ENCODE data around the gene MYO1A. TPM values are rescaled to one million over a fixed set of nuclear protein-coding genes. Genes with fewer than 3 reads are reported as not detected.
A peak's percentile ranks its signal among the peaks of the same experiment; 100 is the strongest.

MYO1A gene
- total RNA-seq, 3 donors from 2014 or later = 0.38 to 1.0 (median 0.71) TPM

DNA sequence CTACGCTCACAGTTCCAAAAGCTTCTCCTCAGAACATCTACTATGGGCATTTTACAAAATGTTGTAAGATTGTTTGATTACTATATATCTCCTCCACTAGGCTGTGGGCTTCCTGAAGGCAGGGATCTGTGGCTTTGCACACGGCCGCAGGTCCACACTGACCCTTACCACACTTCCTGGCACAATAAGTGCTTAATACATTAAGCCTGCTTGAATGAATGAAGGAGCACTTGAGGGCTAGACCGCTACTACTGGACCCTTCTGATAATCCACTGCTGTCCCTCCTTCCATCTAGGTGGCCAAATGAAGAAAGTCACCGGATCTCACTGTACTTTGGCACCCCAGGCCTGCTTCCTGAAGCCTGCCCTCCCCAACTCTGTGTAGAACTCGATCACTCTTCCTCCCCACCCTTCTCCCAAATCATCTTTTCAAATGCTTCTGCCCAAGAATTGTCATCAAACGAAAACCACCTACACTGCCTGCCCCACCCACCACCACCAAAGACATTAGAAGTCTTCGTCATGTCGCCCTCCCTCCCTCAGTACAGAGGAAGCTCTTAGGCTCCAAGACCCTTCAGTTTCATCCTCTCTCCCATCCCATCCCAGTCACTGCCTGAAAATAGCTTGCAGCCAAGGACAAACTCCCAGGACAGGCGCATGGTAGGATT, 43.0 kb downstream of the MYO1A start:
- peak; percentile 20 to 21 for ATAC-seq
- H3K27me3 Mint-ChIP-seq (ENCODE audit: low read depth) = no peaks in the 10 kb centered on the region
- H3K36me3 Mint-ChIP-seq (ENCODE audit: insufficient read depth) = peaks cover 25% of the 10 kb centered on the region
- H3K4me3 Mint-ChIP-seq = peak overlapping the region; percentile 89
- H3K9me3 Mint-ChIP-seq = no peaks in the 10 kb centered on the region
- peaks cover 58% of the 10 kb centered on the region for H3K4me1 Mint-ChIP-seq (ENCODE audit: low read depth)
- DNase-seq = peak; percentile 27

DNA sequence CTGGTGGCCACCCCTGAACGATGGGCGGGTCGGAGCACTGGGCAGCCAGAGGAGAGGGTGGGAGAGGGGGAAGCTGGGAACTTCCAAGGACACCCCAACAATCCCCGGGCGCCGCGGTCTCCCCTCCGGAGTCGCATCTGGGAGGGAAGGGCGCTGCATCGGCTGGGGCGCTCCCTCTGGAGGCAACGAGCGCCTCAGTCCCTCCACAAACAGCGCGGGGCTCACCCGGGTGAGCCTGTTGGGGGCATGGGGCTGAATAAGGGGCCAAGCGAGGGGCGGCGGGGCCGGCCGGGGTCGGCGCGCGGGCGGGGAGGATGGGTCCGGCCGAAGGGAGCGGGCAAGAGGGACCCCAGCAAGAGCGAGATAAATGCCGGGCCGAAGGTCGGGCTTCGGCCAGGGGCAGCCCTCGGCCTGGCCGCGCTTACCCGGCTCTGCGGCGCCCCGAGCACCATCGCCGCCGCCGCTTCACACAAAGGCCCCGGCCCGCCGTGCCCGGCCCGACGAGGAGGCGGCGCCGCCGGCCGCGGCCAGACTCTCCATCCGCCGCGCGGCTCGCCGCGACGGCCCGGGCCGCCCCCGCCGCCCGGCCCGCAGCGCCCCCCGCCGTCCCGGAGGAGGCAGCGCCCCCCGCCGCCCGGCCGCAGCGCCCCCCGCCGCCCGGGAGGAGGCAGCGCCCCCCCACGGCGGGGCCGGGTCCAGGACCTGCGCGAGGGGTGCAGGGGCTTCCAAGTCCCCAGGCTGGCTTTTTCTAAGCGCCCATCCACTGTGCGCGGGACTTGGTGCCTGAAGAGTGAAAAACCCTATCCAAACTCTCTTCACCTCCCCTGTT, 43.7 kb downstream of the MYO1A start, which contains the start of gene ZBTB39:
TSS of gene ZBTB39 (minus strand) at position 567 of the 829 bp plus-strand sequence. CDS start 1,629 bp downstream, outside the sequence.
- Mint-ChIP-seq H3K36me3 (ENCODE audit: insufficient read depth) (peaks cover 25% of the 10 kb centered on the region), H3K9me3 (no peaks in the 10 kb centered on the region), H3K4me1 (ENCODE audit: low read depth) (peaks cover 58% of the 10 kb centered on the region), H3K27me3 (ENCODE audit: low read depth) (no peaks in the 10 kb centered on the region), H3K4me3 (peak within 1 kb of the TSS; percentile 95)
- ATAC-seq (peak; percentile 80 to 82), DNase-seq (peak; percentile 60)

DNA sequence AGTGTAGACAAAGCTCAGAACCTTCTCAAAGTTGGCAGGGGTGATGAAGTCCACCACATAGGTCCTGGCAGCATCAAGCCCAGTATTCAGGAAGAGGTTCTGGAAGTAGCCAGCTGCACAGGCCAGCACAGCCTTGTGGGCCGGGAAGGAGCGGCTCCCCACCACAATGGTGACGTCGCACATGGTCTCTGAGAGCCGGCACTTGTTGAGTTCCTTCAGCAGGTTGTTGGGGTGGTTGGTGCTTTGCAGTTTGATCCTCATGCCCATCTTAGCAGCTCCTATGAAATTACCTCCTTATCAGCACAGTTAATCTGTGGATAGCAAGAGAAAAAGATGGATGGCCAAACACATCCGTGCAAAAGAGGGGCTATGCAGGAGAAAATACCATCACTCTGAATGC, 45.3 kb downstream of the MYO1A start:
- peak overlapping the region; percentile 95 for H3K4me3 Mint-ChIP-seq
- H3K4me1 Mint-ChIP-seq (ENCODE audit: low read depth) = peaks cover 68% of the 10 kb centered on the region
- no peak for DNase-seq
- peaks cover 36% of the 10 kb centered on the region for H3K36me3 Mint-ChIP-seq (ENCODE audit: insufficient read depth)
- no peaks in the 10 kb centered on the region for H3K9me3 Mint-ChIP-seq
- H3K27me3 Mint-ChIP-seq (ENCODE audit: low read depth) = no peaks in the 10 kb centered on the region
- ATAC-seq = no peak

DNA sequence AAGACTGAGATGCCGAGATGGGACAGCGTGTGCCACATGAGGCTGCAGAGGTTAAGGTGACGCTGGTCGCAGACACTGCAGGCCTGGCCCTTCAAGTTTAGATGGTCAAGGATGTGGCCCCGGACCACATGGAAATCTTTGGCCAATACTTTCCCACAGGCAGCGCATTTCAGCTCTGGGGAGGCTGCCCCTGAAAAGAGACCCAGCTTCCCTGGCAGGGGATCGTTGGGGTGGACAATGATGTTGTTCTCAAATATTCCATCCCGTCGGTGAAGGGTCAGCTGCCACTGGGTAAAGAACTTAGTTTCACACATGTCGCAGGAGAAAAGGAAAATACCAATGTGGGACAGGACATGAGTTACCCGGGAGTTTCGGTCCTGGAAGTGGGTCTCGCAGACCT, 46.5 kb downstream of the MYO1A start:
- Mint-ChIP-seq H3K4me1 (ENCODE audit: low read depth) (peaks cover 75% of the 10 kb centered on the region), H3K27me3 (ENCODE audit: low read depth) (no peaks in the 10 kb centered on the region), H3K4me3 (no peak overlapping the region), H3K9me3 (no peaks in the 10 kb centered on the region), H3K36me3 (ENCODE audit: insufficient read depth) (peaks cover 40% of the 10 kb centered on the region)
- no peak for ATAC-seq
- DNase-seq = no peak

DNA sequence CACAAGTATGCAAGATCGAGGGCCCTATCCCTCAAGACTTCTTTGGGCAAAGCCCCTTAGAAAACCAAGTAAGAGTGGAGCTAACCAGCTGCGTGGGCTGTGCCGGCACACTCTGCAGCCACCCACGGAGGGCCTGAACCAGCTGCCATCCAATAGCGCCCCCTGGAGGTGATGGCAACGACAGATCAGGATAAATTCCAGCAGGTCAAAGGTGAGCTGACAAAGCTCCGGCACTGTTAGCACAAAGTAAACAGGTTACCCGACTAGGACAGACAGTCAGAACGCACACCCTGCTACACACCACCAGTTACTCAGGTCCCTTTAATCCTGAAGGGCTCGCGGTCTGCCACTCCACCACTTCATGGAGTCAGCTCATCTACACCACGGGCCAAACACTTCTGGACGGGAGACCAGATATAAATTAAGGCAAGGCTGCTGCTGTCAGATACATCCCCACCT, 48.5 kb downstream of the MYO1A start:
- ATAC-seq (peak in 1 of 2 donors; percentile 11), DNase-seq (peak; percentile 78)
- H3K27me3 Mint-ChIP-seq (ENCODE audit: low read depth) = no peaks in the 10 kb centered on the region
- H3K4me3 Mint-ChIP-seq = no peak overlapping the region
- H3K4me1 Mint-ChIP-seq (ENCODE audit: low read depth) = peaks cover 65% of the 10 kb centered on the region
- H3K9me3 Mint-ChIP-seq = no peaks in the 10 kb centered on the region
- peaks cover 48% of the 10 kb centered on the region for H3K36me3 Mint-ChIP-seq (ENCODE audit: insufficient read depth)

DNA sequence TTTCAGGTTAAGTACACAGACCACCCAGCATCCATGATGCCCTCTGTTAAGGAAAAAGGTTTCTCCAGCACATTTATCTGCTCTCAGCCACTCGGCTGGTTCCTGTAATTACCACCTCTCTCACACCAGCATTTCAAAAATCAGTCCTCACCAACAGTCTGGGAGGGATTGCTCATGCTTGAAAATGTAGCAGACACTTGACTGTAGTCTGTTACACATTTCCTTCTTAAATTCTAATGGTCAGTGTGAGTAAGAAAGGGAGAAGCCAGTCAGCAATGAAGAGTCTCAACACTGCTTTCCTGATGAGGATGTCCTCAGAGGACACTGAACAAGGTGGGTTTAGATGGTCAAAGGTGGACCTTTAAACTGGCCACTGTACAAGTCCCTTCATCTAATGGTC, 49.5 kb downstream of the MYO1A start:
- ATAC-seq (no peak), DNase-seq (no peak)
- peaks cover 56% of the 10 kb centered on the region for H3K36me3 Mint-ChIP-seq (ENCODE audit: insufficient read depth)
- H3K9me3 Mint-ChIP-seq = no peaks in the 10 kb centered on the region
- H3K27me3 Mint-ChIP-seq (ENCODE audit: low read depth) = no peaks in the 10 kb centered on the region
- H3K4me3 Mint-ChIP-seq = no peak overlapping the region
- H3K4me1 Mint-ChIP-seq (ENCODE audit: low read depth) = peaks cover 61% of the 10 kb centered on the region

DNA sequence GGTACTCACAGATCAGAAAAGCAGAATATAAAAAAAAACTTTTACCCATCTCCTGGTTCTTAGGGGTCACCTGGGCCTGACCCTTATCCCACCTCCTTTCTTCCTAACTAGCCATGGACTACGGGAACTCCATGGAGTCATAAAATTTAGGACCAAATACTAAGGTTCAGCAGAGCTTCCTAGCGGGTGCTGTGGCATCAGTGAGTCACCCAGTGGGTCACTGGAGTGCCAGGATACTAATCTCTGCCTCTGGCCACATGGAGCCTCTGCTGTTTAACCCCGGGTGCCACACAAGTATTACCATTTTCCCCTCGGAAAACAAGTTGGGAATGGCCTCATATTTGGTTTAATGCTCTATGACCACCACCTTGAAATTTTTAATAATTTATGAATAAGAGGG, 50.5 kb downstream of the MYO1A start:
- no peak for ATAC-seq
- H3K4me1 Mint-ChIP-seq (ENCODE audit: low read depth) = peaks cover 52% of the 10 kb centered on the region
- no peaks in the 10 kb centered on the region for H3K9me3 Mint-ChIP-seq
- DNase-seq = no peak
- no peak overlapping the region for H3K4me3 Mint-ChIP-seq
- H3K27me3 Mint-ChIP-seq (ENCODE audit: low read depth) = no peaks in the 10 kb centered on the region
- peaks cover 50% of the 10 kb centered on the region for H3K36me3 Mint-ChIP-seq (ENCODE audit: insufficient read depth)

DNA sequence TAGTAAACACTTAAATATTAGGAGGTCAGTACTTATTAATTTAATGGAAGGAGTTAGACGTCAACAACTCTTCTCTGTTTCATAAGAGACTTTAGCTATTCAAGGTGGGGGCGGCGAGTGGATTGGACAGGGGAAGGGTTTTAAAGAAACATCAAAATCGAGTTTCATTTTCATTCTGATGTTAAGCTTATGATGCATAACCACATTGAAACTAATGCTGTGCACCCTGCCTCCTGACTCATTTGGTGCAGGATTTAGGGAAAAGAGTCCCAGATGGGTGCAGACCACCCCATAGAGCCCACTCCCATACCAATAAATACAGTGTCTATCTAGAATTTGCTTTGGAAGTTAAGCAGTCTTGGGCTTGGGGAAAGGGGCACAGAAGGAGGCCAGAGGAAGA, 50.9 kb downstream of the MYO1A start:
- Mint-ChIP-seq H3K4me1 (ENCODE audit: low read depth) (peaks cover 48% of the 10 kb centered on the region), H3K36me3 (ENCODE audit: insufficient read depth) (peaks cover 46% of the 10 kb centered on the region), H3K9me3 (no peaks in the 10 kb centered on the region), H3K27me3 (ENCODE audit: low read depth) (no peaks in the 10 kb centered on the region), H3K4me3 (peak overlapping the region; percentile 9)
- ATAC-seq = peak; percentile 90 to 91
- no peak for DNase-seq

DNA sequence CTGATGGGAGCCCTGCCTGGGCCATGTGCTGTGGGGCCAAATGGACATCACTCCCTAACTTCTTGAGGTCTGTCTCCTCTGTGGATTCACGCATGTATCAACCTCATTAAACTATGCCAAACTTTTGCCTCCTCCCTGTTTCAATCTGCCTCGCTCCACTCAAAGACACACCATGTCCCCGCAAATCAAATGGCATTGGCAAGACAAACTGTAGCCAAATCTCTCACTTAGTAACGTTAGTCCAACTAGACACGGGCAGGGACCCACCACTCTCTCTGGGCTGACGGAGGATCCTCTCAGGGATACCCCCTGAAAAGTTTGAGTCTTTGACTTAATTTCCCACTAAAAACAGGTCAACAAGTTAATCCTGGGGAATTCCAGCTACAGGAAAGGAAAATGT, 51.6 kb downstream of the MYO1A start:
- ATAC-seq (no peak), DNase-seq (no peak)
- Mint-ChIP-seq H3K27me3 (ENCODE audit: low read depth) (no peaks in the 10 kb centered on the region), H3K9me3 (no peaks in the 10 kb centered on the region), H3K4me3 (peak overlapping the region; percentile 9), H3K4me1 (ENCODE audit: low read depth) (peaks cover 48% of the 10 kb centered on the region), H3K36me3 (ENCODE audit: insufficient read depth) (peaks cover 40% of the 10 kb centered on the region)

DNA sequence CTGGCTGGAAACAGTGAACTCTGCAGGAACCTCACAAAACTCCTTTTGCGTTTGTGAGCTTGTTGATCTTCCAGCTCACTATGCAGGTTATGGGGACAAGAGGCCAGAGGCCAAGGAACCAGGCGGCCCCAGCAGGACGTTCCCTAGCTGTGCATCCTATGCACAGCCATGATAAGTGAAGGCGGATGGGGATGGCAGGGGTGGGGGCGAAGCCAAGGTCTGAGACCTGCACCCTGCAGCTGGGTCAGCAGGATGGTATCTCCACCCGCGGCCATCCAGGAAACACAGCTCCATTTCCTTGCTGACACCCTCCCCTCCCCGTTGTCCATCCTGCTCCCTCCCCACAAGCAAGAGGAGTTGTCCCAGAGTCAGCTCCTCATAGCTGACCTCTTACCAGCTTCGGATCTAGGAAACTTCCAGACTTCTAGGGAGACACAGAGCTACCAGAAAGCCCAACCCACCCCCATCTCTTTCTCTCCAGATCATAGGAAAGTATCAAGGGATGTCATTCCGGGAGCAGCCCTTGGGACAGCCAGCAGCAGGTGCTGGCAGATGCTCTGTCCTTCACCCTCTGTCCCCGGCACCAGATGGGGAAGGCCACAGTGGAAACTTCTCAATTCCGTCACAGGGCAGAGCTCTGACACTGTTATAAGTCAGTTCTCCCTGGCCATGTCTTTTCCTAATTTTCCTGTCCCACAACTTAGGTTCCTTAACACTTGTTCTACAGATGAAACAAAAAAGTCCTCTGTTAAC, 53.0 kb downstream of the MYO1A start:
- Mint-ChIP-seq H3K9me3 (no peaks in the 10 kb centered on the region), H3K4me1 (ENCODE audit: low read depth) (peaks cover 42% of the 10 kb centered on the region), H3K36me3 (ENCODE audit: insufficient read depth) (peaks cover 32% of the 10 kb centered on the region), H3K27me3 (ENCODE audit: low read depth) (no peaks in the 10 kb centered on the region), H3K4me3 (no peak overlapping the region)
- ATAC-seq (no peak), DNase-seq (no peak)

DNA sequence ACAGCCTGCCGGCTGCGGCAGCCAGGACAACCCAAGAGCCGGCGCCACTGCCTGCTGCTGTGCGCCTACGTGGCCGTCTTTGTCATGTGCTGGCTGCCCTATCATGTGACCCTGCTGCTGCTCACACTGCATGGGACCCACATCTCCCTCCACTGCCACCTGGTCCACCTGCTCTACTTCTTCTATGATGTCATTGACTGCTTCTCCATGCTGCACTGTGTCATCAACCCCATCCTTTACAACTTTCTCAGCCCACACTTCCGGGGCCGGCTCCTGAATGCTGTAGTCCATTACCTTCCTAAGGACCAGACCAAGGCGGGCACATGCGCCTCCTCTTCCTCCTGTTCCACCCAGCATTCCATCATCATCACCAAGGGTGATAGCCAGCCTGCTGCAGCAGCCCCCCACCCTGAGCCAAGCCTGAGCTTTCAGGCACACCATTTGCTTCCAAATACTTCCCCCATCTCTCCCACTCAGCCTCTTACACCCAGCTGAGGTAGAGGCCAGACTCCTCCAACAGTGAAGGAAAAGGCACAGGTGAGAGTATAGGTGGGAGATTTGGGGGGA, 53.9 kb downstream of the MYO1A start:
- H3K9me3 Mint-ChIP-seq = no peaks in the 10 kb centered on the region
- DNase-seq = no peak
- H3K4me3 Mint-ChIP-seq = no peak overlapping the region
- no peak for ATAC-seq
- peaks cover 32% of the 10 kb centered on the region for H3K36me3 Mint-ChIP-seq (ENCODE audit: insufficient read depth)
- peaks cover 39% of the 10 kb centered on the region for H3K4me1 Mint-ChIP-seq (ENCODE audit: low read depth)
- H3K27me3 Mint-ChIP-seq (ENCODE audit: low read depth) = no peaks in the 10 kb centered on the region

DNA sequence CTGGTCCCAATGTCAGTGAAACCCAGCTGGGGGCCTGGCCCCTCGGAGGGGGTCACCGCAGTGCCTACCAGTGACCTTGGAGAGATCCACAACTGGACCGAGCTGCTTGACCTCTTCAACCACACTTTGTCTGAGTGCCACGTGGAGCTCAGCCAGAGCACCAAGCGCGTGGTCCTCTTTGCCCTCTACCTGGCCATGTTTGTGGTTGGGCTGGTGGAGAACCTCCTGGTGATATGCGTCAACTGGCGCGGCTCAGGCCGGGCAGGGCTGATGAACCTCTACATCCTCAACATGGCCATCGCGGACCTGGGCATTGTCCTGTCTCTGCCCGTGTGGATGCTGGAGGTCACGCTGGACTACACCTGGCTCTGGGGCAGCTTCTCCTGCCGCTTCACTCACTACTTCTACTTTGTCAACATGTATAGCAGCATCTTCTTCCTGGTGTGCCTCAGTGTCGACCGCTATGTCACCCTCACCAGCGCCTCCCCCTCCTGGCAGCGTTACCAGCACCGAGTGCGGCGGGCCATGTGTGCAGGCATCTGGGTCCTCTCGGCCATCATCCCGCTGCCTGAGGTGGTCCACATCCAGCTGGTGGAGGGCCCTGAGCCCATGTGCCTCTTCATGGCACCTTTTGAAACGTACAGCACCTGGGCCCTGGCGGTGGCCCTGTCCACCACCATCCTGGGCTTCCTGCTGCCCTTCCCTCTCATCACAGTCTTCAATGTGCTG, 54.6 kb downstream of the MYO1A start:
- Mint-ChIP-seq H3K9me3 (no peaks in the 10 kb centered on the region), H3K27me3 (ENCODE audit: low read depth) (no peaks in the 10 kb centered on the region), H3K36me3 (ENCODE audit: insufficient read depth) (peaks cover 27% of the 10 kb centered on the region), H3K4me1 (ENCODE audit: low read depth) (peaks cover 33% of the 10 kb centered on the region), H3K4me3 (no peak overlapping the region)
- DNase-seq = no peak
- ATAC-seq = no peak

DNA sequence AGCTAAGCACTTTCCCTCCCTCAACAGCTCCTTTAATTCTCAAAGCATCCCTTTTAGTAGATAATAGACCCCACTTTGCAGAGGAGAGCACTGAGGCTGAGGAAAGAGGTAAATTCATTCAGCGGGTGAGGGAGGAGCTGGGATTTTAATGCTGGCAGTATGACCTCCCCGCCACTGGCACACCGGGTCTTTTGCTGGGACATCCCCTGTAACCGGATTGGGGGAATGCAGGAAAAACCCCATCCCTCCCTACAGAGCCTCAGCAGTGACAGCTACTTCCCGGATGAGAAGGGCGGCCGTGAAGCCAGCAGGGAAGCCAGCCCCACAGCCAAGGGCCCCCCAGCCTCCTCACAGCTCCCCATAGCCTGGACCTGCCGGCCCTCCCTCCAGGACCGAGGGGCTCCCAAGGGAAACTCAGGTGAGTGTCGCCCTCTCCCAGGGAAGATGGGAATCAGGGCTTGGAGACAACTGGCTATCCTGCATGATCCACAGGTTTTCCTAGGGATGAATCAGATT, 55.6 kb downstream of the MYO1A start:
- Mint-ChIP-seq H3K36me3 (ENCODE audit: insufficient read depth) (peaks cover 21% of the 10 kb centered on the region), H3K4me3 (no peak overlapping the region), H3K4me1 (ENCODE audit: low read depth) (peaks cover 22% of the 10 kb centered on the region), H3K27me3 (ENCODE audit: low read depth) (no peaks in the 10 kb centered on the region), H3K9me3 (no peaks in the 10 kb centered on the region)
- DNase-seq = no peak
- ATAC-seq = no peak
